GM18517 (cell line): ENCODE results near the gene APOA1.
"Not testable (repeated sequence)": the region's sequence is repeated elsewhere in the genome, so short reads cannot be mapped to it uniquely, and the experiment has no call there.

Source experiments
- ATAC-seq: cut with Tn5 transposase; IDR thresholded peaks from one replicate; pipeline ENCODE4 v1.9.1; 2021; ENCODE audit warnings: mild to moderate bottlenecking, moderate library complexity; ENCODE audit not compliant: unreplicated experiment

The APOA1 gene

DNA sequence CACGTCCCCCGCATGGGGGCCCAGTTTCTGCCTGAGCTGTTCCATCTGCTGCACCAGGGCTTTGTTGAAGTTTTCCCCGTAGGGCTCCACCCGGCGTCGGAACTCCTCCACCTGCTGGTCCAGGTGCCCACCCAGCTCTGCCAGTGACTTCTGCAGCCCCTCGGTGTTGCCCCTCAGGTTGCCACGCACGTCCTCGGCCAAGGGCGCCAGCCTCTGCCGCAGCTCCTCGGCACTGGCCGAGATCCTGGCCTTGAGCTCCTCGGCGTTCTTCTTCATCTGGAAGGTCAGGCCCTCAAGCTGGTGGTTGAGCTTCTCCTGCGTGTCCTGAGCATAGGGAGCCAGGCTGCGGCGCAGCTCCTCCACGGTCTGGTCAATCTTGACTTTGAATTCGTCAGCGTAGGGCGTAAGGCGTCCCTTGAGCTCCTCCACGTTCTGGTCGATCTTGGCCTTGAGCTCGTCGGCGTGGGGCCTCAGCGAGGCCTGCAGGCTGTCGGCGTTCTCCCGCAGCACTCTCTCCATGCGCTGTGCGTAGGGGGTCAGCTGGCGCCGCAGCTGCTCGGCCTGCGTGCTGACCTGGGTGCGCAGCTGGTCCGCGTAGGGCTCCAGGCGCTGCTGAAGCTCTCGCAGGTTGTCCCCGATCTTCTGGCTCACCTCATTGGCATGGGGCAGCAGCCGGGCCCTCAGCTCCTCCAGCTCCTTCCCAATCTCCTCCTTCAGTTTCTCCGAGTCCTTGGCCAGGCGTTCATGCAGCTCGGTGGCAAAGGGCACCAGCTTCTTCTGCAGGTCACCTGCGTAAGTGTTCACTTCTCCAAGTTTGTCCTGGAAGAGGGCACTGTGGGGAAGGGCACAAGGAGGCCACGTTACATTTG is 16.1 kb downstream of the APOA1 start:
- no peak for ATAC-seq

- no peak for ATAC-seq
Observed at GRCh38 chr11:116819049-116819448, 18.4 kb downstream of the APOA1 start.

DNA sequence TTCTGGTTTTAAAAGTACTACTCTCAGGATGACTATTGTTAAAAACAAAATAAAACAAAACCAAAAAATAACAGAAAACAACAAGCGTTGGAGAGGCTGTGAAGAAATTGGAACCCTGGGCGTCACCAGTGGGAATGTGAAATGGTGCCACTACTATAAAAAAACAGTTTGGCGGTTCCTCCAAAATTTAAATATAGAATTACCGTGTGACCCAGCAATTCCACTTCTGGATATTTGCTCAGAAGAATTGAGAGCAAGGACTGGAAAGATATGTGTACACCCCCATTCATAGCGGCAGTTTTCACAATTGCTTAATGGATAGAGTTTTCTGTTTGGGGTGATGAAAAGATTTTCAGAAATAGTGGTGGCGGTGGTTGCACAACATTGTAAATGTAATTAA is 22.9 kb downstream of the APOA1 start:
- no peak for ATAC-seq

DNA sequence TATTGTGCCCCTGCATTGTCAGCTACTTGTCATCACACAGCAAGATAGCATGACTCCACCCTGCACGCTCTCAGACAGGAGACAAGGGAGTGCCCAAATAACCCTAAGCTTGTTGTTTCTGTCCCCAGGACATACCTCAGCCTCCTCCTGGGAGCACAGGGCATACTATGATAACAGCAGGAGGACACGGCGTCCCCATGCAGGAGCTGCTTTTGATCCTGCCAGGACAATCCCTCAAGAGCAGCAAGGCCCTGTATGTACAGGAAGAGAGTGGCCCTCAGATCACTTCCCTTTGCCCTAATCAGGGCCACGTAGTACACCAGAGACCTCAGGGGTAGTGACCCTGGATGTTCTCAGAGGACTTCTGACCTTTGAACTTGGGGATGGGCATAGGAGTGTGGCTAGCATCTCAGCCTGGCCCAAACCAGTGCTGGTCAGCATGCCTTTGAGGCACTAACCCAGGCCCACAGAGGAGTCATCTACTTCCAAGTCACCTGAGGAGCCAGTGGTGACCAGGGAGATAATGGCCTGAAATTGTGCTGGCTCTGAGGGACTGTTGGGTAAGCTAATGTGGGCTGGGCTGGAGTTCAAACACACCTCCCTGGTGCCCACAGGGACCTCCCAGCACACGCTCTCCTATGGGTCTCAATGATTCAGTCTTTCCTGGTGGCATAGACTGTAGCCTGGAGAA is 23.5 kb downstream of the APOA1 start:
- no peak for ATAC-seq

- ATAC-seq, result no peak
Observed at GRCh38 chr11:116813170-116813569, 24.3 kb downstream of the APOA1 start.

- ATAC-seq, result no peak
Observed at GRCh38 chr11:116812109-116812508, 25.3 kb downstream of the APOA1 start.

DNA sequence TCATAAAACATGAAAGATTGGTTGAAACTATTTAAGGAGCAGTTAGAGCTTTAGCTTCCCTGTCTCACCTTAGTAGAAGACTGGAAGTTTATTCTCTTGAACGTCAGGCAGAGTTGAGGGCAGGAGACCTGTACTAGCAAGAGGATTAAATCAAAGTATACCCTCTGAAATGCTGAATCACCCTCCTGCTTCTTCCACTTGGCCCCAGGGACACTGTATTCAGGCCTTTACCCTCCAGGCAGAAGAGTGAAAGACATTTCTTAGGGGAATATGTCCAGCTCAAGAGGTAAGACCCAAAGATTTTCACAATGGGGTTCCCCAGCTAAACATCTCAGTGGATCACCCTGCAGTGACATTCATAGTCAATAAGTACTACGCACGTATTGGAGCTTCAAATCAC is 26.2 kb downstream of the APOA1 start:
- ATAC-seq, result no peak

DNA sequence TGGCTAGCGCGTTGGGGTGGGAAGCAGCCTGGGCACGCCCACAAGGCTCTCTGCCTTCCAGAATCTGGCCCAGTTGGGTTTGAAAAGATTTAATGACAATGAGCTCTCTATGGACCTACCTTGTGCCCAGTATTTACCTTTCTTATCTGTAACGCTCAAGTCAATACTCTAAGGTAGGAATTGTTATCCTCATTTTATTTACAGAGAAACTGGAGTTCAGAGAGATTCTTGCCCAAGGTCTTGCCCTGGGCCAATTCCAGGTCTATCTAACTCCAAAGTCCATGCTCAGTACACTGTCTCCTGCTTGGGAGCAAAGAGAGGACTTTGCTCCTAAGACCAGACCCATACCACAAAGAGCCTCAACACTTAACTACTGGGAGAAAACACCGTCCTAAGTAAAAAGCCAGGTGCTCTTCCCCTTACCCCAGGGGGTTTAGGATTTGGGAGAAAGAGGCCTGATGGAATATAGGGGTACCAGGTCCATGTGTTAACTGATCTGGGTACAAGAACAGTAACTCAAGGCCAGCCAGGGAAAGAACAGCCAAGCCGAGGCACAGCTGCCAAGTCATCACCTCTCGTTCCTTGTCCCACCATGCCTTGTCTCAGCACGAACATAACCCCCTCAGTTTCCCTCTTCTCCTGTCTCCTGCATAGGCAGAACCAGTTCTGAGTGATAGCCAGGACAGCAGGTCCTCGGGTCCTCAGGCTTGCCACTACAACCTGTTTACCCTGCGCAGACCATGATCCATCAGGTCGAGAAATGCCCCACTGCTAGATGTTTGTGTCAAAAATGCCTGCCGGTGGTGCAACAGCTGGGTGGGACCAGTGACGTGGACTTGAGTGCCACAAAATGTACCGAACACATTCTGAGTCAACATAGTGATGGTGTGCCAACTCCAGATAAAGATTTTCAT is 28.9 kb downstream of the APOA1 start:
- no peak for ATAC-seq

DNA sequence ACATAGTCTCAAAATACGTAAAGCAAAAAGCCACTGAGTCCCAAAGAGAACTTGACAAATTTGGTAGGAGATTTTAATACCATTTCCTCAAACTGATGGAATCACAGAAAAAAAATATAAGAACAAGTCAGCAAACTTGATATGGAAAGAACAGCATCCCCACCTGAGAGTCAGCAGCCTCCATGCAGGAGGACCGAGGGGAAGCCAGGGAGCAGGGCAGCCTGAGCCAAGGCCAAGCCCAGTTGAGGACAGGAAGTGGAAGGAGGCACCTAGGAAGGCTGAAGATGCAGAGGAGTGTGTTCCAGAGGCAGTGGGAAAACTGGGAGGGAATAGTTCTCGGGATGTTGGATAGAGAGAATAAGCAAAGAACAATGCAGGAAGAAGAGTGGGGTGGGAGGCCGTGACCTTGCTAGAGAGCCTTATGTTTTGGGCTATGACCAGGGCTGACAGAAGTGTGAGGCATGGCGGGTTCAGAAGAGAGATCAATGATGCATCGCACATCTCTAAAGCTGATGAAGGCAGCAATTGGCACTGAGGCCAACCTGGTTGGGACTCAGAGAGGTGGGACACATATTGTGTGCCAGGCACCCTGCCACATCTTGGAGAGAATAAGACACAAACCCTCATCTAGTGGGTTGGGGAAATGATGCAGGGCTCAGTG is 29.7 kb downstream of the APOA1 start:
- ATAC-seq, result no peak

DNA sequence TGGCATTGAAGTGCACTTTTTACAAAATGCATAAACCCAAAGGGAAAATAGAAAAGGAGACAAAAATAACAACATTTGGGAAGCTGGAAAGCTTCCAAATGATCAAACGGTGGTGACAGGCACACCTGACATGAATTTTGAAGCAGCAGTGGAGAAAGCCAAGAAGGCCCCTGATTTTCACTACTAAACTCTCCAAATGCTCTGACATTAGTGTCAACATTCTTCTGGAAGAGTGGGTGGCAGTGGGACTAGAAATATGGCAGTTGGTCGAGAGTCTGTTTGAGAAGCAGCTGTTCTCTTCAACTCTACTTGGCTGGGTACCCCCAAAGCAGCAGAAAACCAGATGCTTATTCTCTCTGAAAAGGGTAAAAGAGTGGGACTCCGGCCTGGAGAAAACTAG is 33.4 kb downstream of the APOA1 start:
- no peak for ATAC-seq

DNA sequence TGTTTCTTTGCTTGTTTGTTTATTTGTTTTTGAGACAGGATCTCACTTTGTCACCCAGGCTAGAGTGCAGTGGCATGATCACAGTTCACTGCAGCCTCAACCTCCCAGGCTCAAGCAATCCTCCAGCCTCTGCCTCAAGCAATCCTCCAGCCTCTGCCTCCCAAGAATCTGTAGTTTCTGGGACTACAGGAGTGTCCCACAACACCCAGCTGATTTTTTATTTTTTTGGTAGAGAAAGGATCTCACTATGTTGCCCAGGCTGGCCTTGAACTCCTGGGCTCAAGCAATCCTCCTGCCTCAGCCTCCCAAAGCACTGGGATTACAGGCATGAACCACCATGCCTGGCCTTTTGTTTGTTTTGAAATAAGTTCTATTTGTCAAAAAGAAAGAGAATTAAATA is 35.8 kb downstream of the APOA1 start:
- ATAC-seq, result not testable (repeated sequence)

DNA sequence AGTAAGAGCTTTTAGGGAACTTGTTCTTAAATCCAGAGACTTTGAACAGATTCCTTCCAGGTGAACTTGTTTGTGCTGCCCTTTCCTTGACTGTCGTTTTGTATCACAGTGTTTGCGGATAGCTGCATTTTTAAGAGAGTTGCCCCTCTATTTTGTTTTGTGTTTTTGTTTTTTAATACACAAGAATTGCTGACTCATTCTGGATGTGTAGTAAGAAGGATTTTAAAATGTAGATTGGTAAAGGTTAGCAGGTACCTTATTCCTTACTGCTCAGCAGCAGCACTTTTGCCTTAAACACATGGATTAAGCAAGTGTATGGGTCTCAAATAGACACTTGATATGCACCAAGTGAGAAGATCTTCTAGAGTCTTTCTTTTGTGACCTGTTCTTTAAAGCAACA is 36.8 kb downstream of the APOA1 start:
- no peak for ATAC-seq

DNA sequence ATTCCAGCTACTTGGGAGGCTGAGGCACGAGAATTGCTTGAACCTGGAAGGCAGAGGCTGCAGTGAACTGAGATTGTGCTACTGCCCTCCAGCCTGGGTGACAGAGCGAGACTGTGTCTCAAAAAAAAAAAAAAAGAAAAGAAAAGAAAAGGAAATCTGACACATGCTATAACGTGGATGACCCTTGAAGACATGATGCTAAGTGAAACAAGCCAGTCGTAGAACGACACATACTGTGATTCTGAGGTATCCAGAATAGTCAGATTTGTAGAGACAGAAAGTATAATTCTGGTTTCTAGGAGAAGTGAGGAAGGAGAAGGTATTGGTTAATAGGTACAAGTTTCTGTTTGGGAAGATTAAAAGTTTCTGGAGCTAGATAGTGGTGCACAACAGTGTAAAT is 39.1 kb downstream of the APOA1 start:
- no peak for ATAC-seq

DNA sequence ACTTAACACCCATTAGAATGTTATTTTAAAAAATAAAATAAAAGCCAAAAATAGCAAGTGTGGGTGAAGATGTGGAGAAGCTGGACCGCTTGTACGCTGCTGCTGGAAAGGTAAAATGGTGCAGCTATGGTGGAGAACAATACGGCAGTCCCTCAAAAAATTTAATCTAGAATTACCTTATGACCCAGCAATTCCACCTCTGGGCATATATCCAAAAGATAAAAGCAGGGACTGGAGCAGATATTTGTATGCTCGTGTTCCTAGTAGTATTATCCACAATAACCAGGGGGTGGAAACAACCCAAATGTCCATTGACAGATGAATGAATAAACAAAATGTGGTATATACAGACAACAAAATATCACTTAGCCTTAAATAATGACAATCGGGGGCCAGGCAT is 39.6 kb downstream of the APOA1 start:
- no peak for ATAC-seq

- no peak for ATAC-seq
Observed at GRCh38 chr11:116796548-116796947, 40.9 kb downstream of the APOA1 start.

- no peak for ATAC-seq
Observed at GRCh38 chr11:116794851-116795250, 42.6 kb downstream of the APOA1 start.

DNA sequence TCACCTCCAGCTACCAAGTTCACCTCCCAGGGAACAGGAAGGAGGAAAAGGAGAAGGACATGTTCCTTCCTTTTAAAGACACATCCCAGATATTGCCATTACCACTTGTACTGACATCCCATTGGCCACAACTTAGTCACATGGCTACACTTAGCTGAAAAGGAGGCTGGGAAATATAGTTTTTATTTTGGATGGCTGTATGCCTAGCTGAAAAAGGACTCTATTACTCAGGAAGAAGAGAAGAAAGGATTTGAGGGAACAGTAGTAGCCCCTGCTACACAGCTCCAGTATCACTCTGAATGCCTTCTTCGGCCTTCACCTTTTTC is 43.7 kb downstream of the APOA1 start:
- ATAC-seq, result no peak

- no peak for ATAC-seq
Observed at GRCh38 chr11:116792869-116793771, 44.3 kb downstream of the APOA1 start.

DNA sequence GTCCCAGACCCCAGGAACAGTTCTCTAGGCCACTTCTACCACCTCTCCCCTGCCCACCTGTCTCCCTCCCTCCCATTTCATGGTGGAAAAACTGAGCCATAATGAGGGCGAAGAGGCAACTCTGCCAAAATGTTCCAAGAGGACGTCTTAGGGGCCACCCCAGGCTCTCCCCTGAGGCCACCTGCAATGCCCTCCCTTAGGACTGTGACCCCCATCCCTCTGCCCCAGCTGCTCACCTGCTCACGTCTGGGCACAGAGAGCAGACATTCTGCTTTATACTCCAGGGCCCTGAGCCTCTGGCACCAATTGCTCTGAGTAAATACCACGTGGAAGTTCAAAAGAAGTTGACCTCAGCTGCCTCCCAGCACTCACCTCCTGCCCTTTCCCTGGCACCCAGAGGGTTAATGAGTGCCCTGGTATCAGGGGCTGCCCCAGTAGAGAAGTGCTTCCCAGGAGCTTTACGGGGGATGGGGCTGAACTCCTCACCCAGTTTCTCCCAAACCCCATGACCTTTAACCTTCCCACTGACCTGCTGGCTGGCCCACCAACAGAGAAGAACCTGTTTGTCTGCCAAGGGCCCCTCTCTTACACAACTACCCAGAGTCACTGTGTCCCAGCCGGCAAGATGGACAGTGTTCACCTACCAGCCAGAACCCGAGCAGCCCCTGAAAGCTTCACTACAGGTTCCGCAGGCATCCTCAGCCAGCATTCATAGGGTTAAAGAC is 45.1 kb downstream of the APOA1 start:
- no peak for ATAC-seq
